ENCODE measurements around the gene ADSS1. TPM values are rescaled to one million over a fixed set of nuclear protein-coding genes. Genes with fewer than 3 reads are reported as not detected.

ADSS1 gene
- polyA plus RNA-seq, 3 donors: 12.6 to 15.1 (median 14.1) TPM

- no peak for DNase-seq (ENCODE audit: low read depth in 3 of 3, low spot score in 2 of 3)
Measured at GRCh38 chr14:104729835-104730181, 5.8 kb downstream of the ADSS1 start.

DNA sequence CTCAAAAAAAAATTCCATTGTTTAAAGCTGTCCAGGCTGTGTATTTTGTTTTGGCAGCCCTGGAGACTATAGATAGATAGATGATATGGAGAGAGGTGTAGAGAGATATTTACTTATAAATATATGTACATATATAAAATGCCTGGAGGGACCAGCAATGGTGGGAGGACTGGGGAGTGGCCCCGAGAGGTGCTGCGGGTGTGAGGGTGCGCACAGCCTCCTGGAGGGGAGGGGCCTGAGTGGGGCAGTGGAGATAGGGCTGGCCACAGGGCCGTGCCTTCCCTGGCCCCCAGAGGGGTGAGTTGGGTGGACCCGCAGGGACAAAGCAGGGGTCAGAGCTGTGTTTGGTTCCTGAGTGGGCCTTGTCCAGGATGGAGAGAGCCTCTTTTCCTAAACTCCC lies 6.5 kb downstream of the ADSS1 start:
- DNase-seq (ENCODE audit: low read depth in 3 of 3, low spot score in 2 of 3): no peak

GRCh38 chr14:104731320-104732294 lies 7.6 kb downstream of the ADSS1 start:
- DNase-seq (ENCODE audit: low read depth in 3 of 3, low spot score in 2 of 3): no peak

DNA sequence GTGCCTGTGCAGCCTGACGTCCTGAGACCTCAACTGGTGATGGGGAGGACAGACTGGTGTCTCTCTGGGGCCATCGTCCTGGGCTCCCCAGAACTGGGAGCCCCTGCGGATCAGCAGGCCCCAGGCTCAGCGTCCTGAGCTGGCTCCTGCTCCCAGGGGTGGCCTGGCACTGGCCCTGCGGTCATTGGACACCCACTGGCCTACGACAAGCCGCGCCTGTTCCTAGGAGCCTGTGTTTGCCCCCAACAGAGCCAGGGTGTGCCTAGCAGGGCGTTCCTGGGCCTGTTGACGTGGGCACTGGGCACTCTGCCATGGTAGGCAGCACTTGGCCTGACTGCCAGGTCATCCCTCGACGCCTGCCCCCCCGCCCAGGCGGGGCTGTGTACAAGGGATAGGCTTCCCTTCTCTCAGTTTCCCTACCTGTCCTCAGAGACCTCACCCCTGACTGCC lies 8.4 kb downstream of the ADSS1 start:
- no peak for DNase-seq (ENCODE audit: low read depth in 3 of 3, low spot score in 2 of 3)

- DNase-seq (ENCODE audit: low read depth in 3 of 3, low spot score in 2 of 3): no peak
Measured at GRCh38 chr14:104732931-104733681, 9.1 kb downstream of the ADSS1 start.

DNA sequence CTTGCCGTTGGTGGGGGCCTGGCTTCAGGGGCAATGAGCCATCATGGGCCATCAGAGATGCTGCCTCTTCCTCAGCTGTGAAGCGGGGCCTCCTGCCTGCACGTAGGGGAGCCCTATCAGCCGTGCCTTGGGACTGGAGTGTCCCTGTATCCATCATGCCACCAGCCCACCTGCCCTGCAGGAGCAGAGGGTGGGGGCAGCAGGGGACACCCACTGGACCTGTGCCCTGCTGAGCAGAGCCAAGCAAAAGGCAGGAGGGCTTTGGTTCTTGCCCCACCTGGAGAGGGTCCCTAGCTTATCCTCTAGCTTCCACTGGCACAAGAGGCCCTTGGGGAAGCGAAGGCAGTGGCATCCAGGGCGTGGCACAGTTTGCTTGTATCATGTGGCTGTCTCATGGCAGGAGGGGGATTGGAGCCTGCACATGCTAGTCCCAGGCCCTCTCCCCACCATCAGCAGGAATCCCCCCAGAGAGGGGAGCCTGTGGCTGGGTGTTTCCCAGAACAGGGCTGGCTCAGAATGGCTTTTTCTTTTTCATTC lies 10.1 kb downstream of the ADSS1 start:
- DNase-seq (ENCODE audit: low read depth in 3 of 3, low spot score in 2 of 3): no peak

DNA sequence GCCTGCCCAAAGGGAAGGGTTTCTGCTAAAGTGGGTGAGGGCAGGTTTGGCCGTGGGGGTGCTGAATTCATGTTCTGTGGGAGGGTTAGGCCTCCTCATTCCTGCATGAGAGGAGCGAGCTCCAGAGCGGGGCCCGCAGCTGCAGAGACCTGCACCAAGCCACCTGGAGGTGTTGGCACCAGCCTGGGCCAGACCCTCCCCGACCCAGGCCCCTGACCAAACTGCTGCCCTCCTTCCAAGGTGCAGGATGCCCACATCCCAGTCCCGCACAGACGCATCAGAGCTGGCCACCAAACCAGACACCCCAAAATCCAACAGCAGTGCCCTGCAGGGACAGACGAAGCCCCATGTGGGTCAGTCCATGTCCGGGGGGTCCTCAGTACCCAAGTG lies 10.6 kb downstream of the ADSS1 start:
- DNase-seq (ENCODE audit: low read depth in 3 of 3, low spot score in 2 of 3): no peak

GRCh38 chr14:104734991-104735779 lies 11.2 kb downstream of the ADSS1 start:
- no peak for DNase-seq (ENCODE audit: low read depth in 3 of 3, low spot score in 2 of 3)

DNA sequence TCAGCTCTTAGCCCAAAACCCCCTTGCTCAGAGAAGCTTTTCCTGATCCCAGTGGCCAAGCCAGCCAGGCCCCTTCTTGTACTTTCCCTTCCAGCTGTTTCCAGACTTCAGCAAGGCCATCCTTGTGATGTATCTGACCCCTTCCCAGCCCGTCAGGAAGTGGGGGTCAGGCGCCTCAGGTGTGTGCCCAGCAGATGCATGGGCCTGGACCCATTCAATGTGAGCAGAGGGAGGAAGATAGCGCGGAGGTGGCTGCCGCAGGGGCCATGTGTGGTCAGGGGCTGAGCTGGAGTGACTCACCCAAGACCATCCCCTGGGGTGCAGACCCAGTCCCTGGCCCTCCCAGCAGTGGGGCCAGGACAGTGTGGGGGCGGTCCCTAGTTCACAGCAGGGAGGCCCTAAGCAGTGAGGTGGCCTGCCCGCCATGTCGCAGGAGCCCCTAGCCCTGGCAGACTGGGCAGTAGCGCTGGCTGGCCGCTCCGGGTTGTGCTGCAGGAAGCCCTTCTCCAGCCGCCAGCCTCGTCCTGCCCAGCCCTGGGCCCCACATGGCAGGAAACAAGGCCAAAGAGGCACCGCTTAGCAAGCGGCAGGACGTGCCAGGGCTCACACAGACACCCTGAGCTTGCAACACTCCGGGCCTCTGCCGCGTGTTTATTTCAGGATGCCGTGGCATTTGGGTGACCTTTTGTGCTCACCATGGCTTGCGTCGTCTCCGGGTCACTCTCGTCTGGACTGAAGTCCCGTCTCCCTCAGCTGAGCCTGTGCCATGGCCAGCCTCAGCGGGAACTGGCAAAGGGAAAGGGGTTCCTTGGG lies 12.0 kb downstream of the ADSS1 start:
- no peak for DNase-seq (ENCODE audit: low read depth in 3 of 3, low spot score in 2 of 3)

DNA sequence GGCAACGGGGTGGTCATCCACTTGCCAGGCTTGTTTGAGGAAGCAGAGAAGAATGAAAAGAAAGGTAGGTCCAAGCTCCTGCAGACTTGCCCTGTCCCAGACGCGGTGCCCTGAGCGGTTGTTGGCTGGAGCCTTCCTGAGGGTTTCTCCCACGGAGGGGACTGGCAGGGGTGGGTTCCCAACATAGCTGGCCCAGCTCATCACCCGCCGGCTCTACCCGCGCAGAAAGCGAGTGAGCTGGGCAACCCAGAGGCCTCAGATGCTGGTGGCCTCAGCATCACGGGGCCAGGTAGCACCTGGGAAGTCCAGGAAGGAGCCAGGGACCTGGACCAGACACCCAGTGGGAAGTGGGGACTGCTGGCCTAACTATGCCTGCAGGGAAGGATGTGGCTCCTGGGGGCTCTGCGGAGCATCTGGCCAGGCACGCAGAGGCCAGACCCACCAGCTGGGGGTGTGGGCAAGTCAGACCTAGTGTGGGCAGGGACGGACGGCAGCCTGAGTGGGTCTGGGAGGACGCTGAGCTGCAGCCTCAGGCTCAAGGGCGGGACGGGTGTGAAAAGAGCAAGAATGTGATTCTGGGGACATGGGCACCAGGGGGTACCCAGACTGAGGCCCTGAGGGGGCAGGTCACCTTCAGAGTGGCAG lies 14.5 kb downstream of the ADSS1 start:
- no peak for DNase-seq (ENCODE audit: low read depth in 3 of 3, low spot score in 2 of 3)

DNA sequence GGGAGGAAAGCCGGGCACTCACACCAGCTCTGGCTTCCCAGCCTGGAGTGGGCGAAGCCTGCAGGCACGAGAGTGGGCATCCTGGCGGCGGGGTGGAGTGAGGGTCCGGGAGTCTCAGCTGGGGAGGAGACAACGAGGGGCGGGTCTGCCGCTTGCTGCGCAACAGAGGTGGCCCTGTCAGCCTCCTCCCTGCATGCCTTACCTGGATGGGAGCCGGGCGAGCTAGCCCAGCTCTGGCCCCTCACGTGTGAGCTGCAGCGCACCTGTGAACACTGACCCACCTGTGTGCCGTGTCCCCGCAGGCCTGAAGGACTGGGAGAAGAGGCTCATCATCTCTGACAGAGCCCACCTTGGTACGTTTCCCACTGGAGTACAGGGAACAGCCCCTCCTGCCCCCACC lies 15.0 kb downstream of the ADSS1 start:
- no peak for DNase-seq (ENCODE audit: low read depth in 3 of 3, low spot score in 2 of 3)

- DNase-seq (ENCODE audit: low read depth in 3 of 3, low spot score in 2 of 3): no peak
Measured at GRCh38 chr14:104739546-104740516, 15.8 kb downstream of the ADSS1 start.

DNA sequence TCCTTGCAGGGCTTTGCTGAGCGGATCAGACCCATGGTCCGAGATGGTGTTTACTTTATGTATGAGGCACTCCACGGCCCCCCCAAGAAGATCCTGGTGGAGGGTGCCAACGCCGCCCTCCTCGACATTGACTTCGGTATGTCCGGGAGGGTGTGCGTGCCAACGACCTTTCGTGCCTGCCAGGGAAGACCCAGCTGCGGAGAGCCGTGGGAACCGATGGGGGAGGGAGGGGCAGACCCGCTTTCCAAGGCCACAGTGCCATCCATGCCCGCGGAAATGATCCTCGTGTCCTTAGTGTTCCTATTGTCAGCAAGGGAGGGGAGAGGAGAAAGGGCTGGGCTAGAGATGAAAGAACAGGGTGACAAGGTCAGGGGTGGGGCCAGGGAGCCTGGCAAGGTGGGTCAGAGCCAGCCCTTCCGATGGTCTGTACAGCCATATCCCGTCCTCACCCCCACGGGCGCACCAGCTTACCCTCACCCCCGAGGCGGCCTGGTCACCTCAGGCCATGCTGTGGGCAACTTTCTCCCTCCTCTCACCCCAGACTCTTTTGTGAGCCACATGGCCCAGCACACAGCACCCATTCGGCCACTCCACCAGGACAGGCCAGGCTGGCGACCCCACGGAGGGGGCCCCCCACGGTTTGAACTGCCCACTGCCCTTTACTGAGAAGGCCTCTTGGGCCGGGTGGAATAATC lies 17.2 kb downstream of the ADSS1 start:
- DNase-seq (ENCODE audit: low read depth in 3 of 3, low spot score in 2 of 3): no peak

DNA sequence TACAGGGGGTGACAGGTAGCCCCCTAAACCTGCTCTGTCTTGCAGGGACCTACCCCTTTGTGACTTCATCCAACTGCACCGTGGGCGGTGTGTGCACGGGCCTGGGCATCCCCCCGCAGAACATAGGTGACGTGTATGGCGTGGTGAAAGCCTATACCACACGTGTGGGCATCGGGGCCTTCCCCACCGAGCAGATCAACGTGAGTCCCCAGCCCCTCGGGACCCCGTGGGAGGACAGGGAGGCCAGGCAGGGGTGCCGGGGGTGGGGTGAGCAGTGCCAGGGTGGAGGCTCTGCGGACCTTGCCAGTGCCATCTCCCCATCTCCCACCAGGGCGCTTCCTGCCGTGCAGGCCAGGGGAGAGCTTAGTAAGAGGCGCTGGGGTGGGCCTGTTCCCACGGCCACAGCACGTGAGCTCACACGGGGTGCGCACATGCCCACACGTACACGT lies 17.8 kb downstream of the ADSS1 start:
- no peak for DNase-seq (ENCODE audit: low read depth in 3 of 3, low spot score in 2 of 3)

DNA sequence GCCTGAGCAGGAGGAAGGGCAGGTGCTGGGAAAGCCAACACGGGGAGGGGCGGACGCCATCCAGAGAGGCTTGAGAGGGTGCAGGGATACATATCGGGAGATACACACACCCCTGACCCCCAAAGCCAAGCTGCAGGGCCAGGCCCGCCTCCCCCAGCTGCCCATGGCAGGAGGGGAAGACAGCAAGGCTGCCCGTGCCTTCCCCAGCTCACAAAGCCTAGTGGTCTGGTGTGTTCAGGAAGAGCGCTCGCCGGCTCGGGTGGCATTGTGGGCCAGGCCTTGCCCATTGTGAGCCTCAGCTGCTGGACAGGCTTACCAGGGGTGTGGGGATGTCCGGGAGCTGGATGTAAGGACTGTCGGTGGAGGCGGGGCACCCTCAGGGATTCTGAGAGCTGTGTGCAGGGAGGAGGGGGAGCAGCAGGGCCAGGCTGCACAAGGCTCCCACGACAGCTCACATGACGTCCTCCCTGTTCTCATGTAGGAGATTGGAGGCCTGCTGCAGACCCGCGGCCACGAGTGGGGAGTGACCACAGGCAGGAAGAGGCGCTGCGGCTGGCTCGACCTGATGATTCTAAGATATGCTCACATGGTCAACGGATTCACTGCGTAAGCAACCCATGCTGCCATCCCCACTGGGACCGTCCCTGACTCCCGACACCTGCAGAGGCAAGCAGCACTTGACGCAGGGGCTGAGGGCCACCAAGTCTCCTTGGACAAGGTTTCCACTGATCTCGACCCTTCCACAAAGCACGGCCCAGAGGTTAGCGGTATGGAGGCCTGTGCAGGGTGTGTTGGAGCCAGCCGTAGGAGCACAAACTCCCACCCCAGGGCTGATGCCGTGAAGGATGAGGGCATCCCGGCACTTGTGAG lies 18.8 kb downstream of the ADSS1 start:
- DNase-seq (ENCODE audit: low read depth in 3 of 3, low spot score in 2 of 3): no peak

Data from right renal cortex interstitium (tissue), 3 donors.